ENCODE measurements around the gene WRAP53.

WRAP53 gene

GRCh38 chr17:7740481-7741001 is 52.3 kb downstream of the WRAP53 start:
- DNase-seq (ENCODE audit: low read depth, low spot score) = no peak

- no peak for DNase-seq (ENCODE audit: low read depth, low spot score)
Measured at GRCh38 chr17:7742729-7743128, 54.5 kb downstream of the WRAP53 start.

- DNase-seq (ENCODE audit: low read depth, low spot score) = no peak
Measured at GRCh38 chr17:7744416-7744815, 56.1 kb downstream of the WRAP53 start.

- DNase-seq (ENCODE audit: low read depth, low spot score) = no peak
Measured at GRCh38 chr17:7745748-7746470, 57.6 kb downstream of the WRAP53 start.

GRCh38 chr17:7747635-7748071 is 59.4 kb downstream of the WRAP53 start:
- no peak for DNase-seq (ENCODE audit: low read depth, low spot score)

- no peak for DNase-seq (ENCODE audit: low read depth, low spot score)
Measured at GRCh38 chr17:7748076-7748775, 59.9 kb downstream of the WRAP53 start.

- DNase-seq (ENCODE audit: low read depth, low spot score) = no peak
Measured at GRCh38 chr17:7750321-7750821, 62.1 kb downstream of the WRAP53 start.

Data from iPS DF 19.7 (cell line).